GM13976 (cell line): Measurements from ENCODE around the gene SPEF2.

Experiments
- DNase-seq: peaks from one replicate; pipeline ENCODE4 v3.0.0; 2012; ENCODE audit warnings: low spot score
- in situ Hi-C: fragments of 300-500 bp; cut with MboI; formaldehyde crosslinking; loops from one replicate; pipeline ENCODE4 v1.12.0; 2022; ENCODE audit warnings: low sequenced_read_pairs, mixed read lengths, inconsistent platforms; ENCODE audit not compliant: unreplicated experiment
- TF ChIP-seq, protein P1 (sequence below): IDR thresholded peaks from 2 replicates; pipeline ENCODE4 v1.5.1; 2012; ENCODE audit warnings: borderline replicate concordance, mild to moderate bottlenecking; ENCODE audit not compliant: insufficient read depth; ENCODE audit errors: extremely low read depth, missing control alignments, control extremely low read depth

SPEF2 gene

DNA sequence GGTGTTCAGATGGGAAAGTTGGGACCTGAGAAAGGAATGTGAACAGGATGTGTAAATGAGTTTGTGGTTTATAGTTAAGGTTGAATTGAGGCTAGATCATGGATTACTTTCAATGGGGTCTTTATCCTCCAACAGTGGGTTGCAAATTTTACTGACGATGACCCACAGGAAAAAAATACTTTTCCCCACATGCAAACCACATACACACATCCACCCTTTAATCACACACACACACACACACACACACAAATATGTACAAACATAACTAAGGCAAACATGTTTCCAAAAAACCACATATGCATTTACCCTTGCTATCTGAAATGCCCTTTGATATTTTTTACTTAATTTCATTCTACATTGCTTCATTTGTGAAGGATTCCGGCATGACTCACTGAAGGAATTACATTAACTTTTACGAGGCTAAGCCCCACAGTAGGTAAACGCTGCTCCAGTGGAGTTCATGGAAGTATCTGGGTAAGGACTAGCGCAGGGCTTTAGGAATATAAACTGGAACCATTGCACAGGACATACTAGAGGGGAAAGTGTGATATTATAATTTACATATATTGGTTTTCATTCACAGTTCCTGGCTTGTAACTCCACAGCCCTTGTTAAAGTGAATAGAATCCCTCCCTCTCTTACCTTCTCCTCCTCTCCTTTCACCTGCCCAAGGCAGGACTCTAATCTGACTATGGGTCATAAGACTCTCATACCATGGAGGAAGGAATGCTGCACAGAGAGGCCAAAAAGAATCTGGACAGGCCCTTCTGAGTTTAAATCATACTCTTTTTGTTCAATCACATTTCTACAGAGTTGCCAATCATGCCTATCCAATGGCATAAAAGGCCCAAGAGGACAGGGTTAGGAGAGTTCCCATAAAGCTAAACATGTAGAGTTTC lies 8.5 kb upstream of the SPEF2 start:
- no peak for DNase-seq
- in situ Hi-C loops: no loop called here
- TF ChIP-seq, protein P1, sequence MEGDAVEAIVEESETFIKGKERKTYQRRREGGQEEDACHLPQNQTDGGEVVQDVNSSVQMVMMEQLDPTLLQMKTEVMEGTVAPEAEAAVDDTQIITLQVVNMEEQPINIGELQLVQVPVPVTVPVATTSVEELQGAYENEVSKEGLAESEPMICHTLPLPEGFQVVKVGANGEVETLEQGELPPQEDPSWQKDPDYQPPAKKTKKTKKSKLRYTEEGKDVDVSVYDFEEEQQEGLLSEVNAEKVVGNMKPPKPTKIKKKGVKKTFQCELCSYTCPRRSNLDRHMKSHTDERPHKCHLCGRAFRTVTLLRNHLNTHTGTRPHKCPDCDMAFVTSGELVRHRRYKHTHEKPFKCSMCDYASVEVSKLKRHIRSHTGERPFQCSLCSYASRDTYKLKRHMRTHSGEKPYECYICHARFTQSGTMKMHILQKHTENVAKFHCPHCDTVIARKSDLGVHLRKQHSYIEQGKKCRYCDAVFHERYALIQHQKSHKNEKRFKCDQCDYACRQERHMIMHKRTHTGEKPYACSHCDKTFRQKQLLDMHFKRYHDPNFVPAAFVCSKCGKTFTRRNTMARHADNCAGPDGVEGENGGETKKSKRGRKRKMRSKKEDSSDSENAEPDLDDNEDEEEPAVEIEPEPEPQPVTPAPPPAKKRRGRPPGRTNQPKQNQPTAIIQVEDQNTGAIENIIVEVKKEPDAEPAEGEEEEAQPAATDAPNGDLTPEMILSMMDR: no peak

DNA sequence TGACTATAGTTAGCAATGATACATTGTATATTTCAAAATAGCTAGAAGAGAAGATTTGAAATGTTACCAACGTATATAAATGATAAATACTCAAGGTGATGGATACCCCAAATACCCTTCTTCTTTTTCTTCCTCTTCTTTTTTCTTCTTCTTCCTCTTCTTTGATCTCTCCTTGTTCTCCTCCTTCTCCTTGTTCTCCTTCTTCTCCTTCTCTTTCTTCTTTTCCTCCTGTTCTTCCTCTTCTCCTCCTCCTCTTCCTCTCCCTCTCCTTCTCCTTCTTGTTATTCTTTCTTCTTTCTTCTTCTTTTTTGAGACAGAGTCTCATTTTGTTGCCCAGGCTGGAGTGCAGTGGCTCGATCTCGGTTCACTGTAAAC lies 616 bp upstream of the SPEF2 start:
- DNase-seq: no peak
- TF ChIP-seq, protein P1: no peak
- in situ Hi-C loops: no loop called here

DNA sequence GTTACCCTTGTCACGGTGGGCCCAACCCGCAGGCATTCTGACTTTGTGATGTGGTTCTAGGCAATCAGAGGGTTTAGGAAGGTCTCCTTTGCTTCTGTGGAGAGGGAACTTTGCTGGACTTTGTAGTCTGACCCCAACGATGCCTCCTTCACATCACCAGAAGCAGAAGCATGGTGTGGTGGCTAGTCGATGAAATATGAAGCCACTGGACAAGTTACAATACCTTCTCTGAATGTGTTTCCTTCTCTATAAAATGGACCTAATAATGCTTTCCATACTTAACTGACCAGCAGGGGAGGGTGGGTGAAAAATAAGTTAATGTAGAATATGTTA lies 607 bp downstream of the SPEF2 start:
- in situ Hi-C loops: no loop called here
- no peak for DNase-seq
- TF ChIP-seq, protein P1: no peak

DNA sequence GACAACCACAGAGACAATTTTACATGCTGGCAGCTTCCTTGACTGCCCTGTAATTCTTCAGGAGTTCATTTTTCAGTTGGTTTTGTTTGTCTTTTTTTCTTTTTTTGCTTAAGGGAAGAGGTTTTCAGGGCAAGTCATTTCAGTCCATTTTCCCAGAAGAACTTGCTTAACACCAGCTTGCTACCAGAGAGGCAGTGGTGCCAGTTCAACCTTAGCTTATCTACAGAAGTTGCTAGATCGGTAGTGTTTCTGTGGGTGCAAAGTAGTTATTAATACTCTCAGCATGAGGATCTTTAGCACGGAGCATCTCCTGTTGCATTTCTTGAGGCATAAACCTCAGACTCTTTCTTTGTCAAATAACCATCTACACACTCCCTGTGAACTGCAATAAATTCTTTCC lies 1.1 kb downstream of the SPEF2 start:
- peak; percentile 12 for DNase-seq
- TF ChIP-seq, protein P1: no peak

DNA sequence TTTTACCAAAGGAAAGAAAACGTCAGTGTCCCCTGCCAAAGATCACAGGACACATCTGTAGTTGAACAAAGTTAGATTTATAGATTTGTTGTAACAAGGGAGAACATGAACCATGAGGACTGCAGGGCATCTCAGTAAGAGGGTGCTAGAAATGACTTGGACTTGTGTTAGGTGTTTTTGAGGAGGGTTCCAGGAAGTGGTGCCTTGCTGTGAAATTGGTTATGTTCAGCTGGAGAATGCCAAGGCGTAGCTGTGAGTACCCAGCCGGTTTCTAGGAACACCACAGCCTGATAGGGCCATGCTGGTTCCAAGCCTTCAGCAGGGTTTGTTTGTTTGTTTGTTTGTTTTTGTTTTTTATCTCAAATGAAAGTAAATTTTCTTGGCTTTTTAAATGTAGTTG lies 5.3 kb downstream of the SPEF2 start:
- TF ChIP-seq, protein P1: no peak
- no peak for DNase-seq
- in situ Hi-C loops: no loop called here

More for the DNA sequence above, 1.1 kb downstream of the SPEF2 start:
- in situ Hi-C loops: no loop called here

DNA sequence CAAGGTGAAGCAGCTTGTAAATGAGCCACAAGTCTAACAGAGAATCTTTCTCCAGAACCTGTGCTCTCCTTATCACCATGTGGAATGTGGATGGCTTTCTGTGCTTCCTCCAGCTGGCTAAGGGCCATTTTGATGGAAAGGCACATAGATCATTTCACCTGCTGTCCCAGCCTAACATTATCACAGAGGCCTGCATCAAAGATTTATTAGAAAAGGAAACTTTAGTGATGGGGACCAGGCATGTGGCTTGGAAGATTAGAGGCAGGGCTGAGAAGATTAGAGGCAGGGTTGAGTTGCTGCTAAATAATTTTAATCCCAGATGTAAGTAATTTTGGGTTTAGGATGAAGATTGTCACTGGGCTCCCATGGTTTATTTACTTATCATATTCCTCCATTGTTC lies 6.3 kb downstream of the SPEF2 start:
- DNase-seq: no peak
- TF ChIP-seq, protein P1: no peak
- in situ Hi-C loops: no loop called here
